ENCODE measurements around the gene CD6.
A peak's percentile ranks its signal among the peaks of the same experiment; 100 is the strongest.
"Not testable (repeated sequence)": the region's sequence is repeated elsewhere in the genome, so short reads cannot be mapped to it uniquely, and the experiment has no call there.

The CD6 gene

GRCh38 chr11:60957188-60957587 lies 14.3 kb upstream of the CD6 start:
- no peak for DNase-seq

- DNase-seq = peak; percentile 28
Observed at GRCh38 chr11:60959431-60959830, 12.0 kb upstream of the CD6 start.

GRCh38 chr11:60960405-60960804 lies 11.1 kb upstream of the CD6 start:
- no peak for DNase-seq

- DNase-seq = no peak
Observed at GRCh38 chr11:60964801-60965200, 6.7 kb upstream of the CD6 start.

- DNase-seq = no peak
Observed at GRCh38 chr11:60966890-60967289, 4.6 kb upstream of the CD6 start.

GRCh38 chr11:60968223-60968622 lies 3.3 kb upstream of the CD6 start:
- no peak for DNase-seq

GRCh38 chr11:60970369-60970774 lies 1.1 kb upstream of the CD6 start:
- peak; percentile 15 for DNase-seq

- DNase-seq = no peak
Observed at GRCh38 chr11:60970890-60971289, 590 bp upstream of the CD6 start.

GRCh38 chr11:60972182-60973030 lies 926 bp downstream of the CD6 start:
- no peak for DNase-seq

- DNase-seq = no peak
Observed at GRCh38 chr11:60973699-60974098, 2.2 kb downstream of the CD6 start.

- not testable (repeated sequence) for DNase-seq
Observed at GRCh38 chr11:60974316-60974715, 2.8 kb downstream of the CD6 start.

- DNase-seq = no peak
Observed at GRCh38 chr11:60974726-60975125, 3.2 kb downstream of the CD6 start.

- no peak for DNase-seq
Observed at GRCh38 chr11:60977224-60977623, 5.7 kb downstream of the CD6 start.

GRCh38 chr11:60977836-60978235 lies 6.4 kb downstream of the CD6 start:
- DNase-seq = no peak

GRCh38 chr11:60978546-60979380 lies 7.3 kb downstream of the CD6 start:
- DNase-seq = no peak

GRCh38 chr11:60981515-60981914 lies 10.0 kb downstream of the CD6 start:
- DNase-seq = no peak

- no peak for DNase-seq
Observed at GRCh38 chr11:60982184-60982583, 10.7 kb downstream of the CD6 start.

- no peak for DNase-seq
Observed at GRCh38 chr11:60984149-60984548, 12.7 kb downstream of the CD6 start.

GRCh38 chr11:60984636-60985035 lies 13.2 kb downstream of the CD6 start:
- no peak for DNase-seq

GRCh38 chr11:60985501-60985900 lies 14.0 kb downstream of the CD6 start:
- DNase-seq = no peak

- DNase-seq = peak; percentile 49
Observed at GRCh38 chr11:60985991-60986915, 14.8 kb downstream of the CD6 start.

GRCh38 chr11:60987577-60988277 lies 16.2 kb downstream of the CD6 start:
- DNase-seq = no peak

All from fibroblast of skin of right quadriceps (primary cell).